HG03575 (cell line): Measurements from ENCODE around the gene CNST.

Experiments used
- ATAC-seq: cut with Tn5 transposase; IDR thresholded peaks from one replicate; pipeline ENCODE4 v1.9.1; 2021; ENCODE audit not compliant: unreplicated experiment, insufficient number of reproducible peaks, low FRiP score; ENCODE audit errors: extremely low read depth

Gene CNST

GRCh38 chr1:246642719-246643118, 76.5 kb downstream of the CNST start:
- ATAC-seq, result no peak

GRCh38 chr1:246647113-246647512, 80.9 kb downstream of the CNST start:
- ATAC-seq, result no peak

- no peak for ATAC-seq
Measured at GRCh38 chr1:246647513-246647912, 81.3 kb downstream of the CNST start.

- no peak for ATAC-seq
Measured at GRCh38 chr1:246651012-246651695, 84.9 kb downstream of the CNST start.

GRCh38 chr1:246658567-246658966, 92.3 kb downstream of the CNST start:
- ATAC-seq, result no peak

- no peak for ATAC-seq
Measured at GRCh38 chr1:246659594-246660140, 93.4 kb downstream of the CNST start.

- no peak for ATAC-seq
Measured at GRCh38 chr1:246661451-246661850, 95.2 kb downstream of the CNST start.

GRCh38 chr1:246667773-246668172, 101.5 kb downstream of the CNST start:
- no peak for ATAC-seq

- ATAC-seq, result no peak
Measured at GRCh38 chr1:246669659-246670058, 103.4 kb downstream of the CNST start.

GRCh38 chr1:246674049-246674448, 107.8 kb downstream of the CNST start:
- ATAC-seq, result no peak

GRCh38 chr1:246677842-246678241, 111.6 kb downstream of the CNST start:
- no peak for ATAC-seq

GRCh38 chr1:246678816-246679793, 112.8 kb downstream of the CNST start:
- no peak for ATAC-seq

GRCh38 chr1:246679794-246680177, 113.5 kb downstream of the CNST start:
- ATAC-seq, result no peak

GRCh38 chr1:246680190-246680589, 113.9 kb downstream of the CNST start:
- ATAC-seq, result no peak

GRCh38 chr1:246680696-246681130, 114.5 kb downstream of the CNST start:
- no peak for ATAC-seq

- no peak for ATAC-seq
Measured at GRCh38 chr1:246681900-246682895, 115.9 kb downstream of the CNST start.

- ATAC-seq, result no peak
Measured at GRCh38 chr1:246683521-246683920, 117.3 kb downstream of the CNST start.

GRCh38 chr1:246687002-246687401, 120.7 kb downstream of the CNST start:
- no peak for ATAC-seq
